Choroid plexus epithelial cell (primary cell): ENCODE measurements around the gene ACAN.
"Not testable (repeated sequence)": the region's sequence is repeated elsewhere in the genome, so short reads cannot be mapped to it uniquely, and the experiment has no call there.

Experiments
- DNase-seq: peaks from one replicate; pipeline ENCODE4 v3.0.0-alpha.2; 2010; ENCODE audit warnings: low read depth
- H3K4me3 ChIP-seq: 2 replicates; pipeline ENCODE4 v1.5.1; 2011; ENCODE audit warnings: low read depth, mild to moderate bottlenecking, control low read depth, low read length, moderate library complexity
- TF ChIP-seq, protein P1 (sequence below): conservative IDR thresholded peaks from 2 replicates; pipeline ENCODE4 v1.5.1; 2011; ENCODE audit warnings: low read depth, mild to moderate bottlenecking, control low read depth, inconsistent platforms, low read length, moderate library complexity

ACAN gene

DNA sequence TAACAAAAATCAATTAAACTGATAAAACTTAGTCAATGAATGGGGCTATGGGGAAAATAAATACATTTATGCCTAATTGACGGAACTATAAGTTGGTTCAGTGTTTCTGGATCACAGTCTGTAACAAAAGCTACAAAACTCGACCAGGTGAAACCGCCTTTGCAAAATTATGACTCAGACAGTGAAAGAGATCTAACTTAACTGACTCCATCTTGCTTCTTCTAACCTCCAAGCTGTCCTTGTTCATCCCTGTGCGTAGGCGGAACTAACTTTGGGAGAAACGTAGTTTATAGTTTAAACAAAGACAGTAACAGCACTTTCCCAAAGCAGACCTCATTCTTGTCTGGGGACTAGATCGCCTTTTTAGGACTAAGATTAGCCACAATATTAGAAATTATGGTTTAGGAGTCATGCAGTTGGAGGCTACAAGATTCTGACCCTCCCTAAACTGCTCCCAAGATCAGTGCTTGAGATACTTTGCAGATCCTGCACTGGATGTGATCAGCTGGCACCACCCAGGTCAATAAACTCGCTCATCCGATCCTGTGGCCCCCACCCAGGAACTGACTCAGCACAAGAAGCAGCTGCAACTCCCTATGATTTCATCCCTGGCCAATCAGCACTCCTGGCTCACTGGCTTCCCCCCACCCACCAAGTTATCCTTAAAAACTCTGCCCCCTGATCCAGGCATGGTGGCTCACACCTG is 117.1 kb downstream of the ACAN start:
- TF ChIP-seq, protein P1, sequence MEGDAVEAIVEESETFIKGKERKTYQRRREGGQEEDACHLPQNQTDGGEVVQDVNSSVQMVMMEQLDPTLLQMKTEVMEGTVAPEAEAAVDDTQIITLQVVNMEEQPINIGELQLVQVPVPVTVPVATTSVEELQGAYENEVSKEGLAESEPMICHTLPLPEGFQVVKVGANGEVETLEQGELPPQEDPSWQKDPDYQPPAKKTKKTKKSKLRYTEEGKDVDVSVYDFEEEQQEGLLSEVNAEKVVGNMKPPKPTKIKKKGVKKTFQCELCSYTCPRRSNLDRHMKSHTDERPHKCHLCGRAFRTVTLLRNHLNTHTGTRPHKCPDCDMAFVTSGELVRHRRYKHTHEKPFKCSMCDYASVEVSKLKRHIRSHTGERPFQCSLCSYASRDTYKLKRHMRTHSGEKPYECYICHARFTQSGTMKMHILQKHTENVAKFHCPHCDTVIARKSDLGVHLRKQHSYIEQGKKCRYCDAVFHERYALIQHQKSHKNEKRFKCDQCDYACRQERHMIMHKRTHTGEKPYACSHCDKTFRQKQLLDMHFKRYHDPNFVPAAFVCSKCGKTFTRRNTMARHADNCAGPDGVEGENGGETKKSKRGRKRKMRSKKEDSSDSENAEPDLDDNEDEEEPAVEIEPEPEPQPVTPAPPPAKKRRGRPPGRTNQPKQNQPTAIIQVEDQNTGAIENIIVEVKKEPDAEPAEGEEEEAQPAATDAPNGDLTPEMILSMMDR = no peak
- no peak overlapping the region for H3K4me3 ChIP-seq
- DNase-seq = peak; percentile 84

DNA sequence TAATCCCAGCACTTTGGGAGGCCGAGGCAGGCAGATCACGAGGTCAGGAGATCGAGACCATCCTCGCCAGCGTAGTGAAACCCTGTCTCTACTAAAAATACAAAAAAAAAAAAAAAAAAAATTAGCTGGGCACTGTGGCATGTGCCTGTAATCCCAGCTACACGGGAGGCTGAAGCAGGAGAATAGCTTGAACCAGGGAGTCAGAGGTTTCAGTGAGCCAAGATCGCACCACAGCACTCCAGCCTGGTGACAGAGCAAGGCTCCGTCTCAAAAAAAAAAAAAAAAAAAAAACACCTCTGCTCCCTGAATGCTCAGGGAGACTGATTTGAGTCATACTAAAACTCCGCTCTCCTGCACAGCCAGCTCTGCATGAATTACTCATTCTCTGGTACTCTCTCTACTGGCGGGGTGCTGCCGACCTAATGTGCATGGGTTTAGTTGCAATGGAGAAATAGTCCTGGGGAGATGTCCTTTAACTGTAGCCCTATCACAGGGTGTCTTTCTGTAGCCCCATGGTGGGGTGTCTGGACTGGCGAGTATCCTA is 117.7 kb downstream of the ACAN start:
- H3K4me3 ChIP-seq = not testable (repeated sequence)
- peak; percentile 88 for DNase-seq
